GM21423 (cell line): Measurements from ENCODE around the gene SLC25A26.
"Not testable (repeated sequence)": the region's sequence is repeated elsewhere in the genome, so short reads cannot be mapped to it uniquely, and the experiment has no call there.

ENCODE experiments used
- ATAC-seq: cut with Tn5 transposase; IDR thresholded peaks from one replicate; pipeline ENCODE4 v1.9.1; 2021; ENCODE audit warnings: mild to moderate bottlenecking, moderate library complexity; ENCODE audit not compliant: unreplicated experiment

Gene SLC25A26

DNA sequence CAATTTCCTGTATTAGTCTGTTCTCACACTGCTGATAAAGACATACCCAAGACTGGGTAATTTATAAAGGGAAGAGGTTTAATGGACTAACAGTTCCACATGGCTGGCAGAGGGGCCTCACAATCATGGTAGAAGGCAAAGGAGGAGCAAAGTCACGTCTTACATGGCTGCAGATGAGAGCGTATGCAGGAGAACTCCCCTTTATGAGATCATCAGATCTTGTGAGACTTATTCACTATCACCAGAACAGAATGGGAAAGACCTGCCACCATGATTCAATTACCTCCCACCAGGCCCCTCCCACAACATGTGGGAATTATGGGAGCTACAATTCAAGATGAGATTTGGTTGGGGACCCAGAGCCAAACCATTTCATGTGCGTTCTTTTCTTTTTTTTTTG is 5.3 kb downstream of the SLC25A26 start:
- not testable (repeated sequence) for ATAC-seq

GRCh38 chr3:66227051-66227450 is 6.2 kb downstream of the SLC25A26 start:
- ATAC-seq, result no peak

- no peak for ATAC-seq
These were observed 7.1 kb downstream of the SLC25A26 start for GRCh38 chr3:66227915-66228314.

- ATAC-seq, result no peak
These were observed 7.9 kb downstream of the SLC25A26 start for GRCh38 chr3:66228707-66229106.

- no peak for ATAC-seq
These were observed 9.1 kb downstream of the SLC25A26 start for GRCh38 chr3:66229931-66230330.

GRCh38 chr3:66233033-66233432 is 12.2 kb downstream of the SLC25A26 start:
- ATAC-seq, result no peak

GRCh38 chr3:66236281-66236680 is 15.5 kb downstream of the SLC25A26 start:
- ATAC-seq, result no peak

- ATAC-seq, result no peak
These were observed 16.8 kb downstream of the SLC25A26 start for GRCh38 chr3:66237552-66237951.

GRCh38 chr3:66239513-66240123 is 18.8 kb downstream of the SLC25A26 start:
- ATAC-seq, result peak; percentile 91

DNA sequence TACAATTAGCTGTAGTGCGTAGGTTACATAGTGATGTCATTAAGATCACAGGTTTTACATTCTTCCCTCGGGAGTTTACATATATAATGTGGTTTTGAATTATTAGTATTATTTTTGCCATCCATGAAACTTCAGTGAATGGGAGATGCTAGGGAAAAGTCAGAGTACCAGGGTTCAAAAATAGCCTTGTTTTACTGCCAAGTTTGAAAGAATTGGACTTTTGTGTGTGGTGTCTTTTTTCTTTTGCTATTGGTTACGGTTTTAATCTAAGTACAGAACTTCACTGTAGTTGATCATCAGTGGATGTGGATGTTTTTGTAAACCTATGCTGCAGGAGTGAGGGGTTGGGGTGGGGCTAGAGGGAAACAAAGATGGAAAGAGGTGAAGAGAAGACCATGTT is 20.7 kb downstream of the SLC25A26 start:
- ATAC-seq, result no peak

DNA sequence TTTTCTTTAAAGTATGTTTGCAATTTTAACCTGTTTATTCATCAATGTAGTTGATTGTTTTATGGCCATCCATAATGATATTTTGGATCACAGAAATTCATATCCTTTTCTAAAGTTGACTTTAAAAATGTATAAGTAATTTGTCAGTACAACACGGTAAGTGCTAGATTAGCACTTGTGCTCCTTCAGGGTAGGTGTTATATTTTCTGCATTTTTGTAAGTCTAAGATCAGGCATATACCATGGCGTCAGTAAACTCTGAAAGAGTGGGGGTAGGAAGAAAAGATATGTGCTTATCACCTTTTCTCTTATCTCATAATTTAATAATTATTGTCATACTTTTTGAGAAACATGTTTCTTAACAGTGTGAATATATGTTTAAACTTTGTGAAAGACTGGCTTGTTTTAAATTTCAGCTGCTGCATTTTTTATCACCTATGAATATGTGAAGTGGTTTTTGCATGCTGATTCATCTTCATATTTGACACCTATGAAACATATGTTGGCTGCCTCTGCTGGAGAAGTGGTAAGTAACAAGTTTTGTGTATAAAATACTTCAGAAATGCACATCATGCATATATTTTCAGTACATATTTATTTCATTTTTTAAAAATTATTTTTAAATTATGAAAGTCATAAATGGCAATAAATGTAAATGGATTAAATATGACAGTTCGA is 22.1 kb downstream of the SLC25A26 start:
- no peak for ATAC-seq

DNA sequence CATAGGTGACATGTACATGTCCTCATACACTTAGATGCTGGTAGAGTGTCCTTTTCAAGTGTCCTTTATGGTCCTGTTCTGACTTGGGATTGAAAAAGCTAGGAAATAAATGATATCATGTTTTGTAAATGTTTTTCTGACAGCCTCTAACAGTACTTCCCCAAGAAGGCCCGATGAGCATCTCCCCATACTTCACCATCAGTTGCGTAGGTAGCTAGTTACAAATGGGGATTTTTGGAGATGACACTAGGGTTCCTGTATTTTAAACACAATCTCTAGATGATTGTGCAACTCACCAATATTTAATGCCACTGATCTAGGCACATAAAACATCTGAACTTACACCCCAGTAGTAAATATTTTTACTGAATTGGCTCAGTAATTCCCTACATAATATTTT is 27.8 kb downstream of the SLC25A26 start:
- no peak for ATAC-seq

DNA sequence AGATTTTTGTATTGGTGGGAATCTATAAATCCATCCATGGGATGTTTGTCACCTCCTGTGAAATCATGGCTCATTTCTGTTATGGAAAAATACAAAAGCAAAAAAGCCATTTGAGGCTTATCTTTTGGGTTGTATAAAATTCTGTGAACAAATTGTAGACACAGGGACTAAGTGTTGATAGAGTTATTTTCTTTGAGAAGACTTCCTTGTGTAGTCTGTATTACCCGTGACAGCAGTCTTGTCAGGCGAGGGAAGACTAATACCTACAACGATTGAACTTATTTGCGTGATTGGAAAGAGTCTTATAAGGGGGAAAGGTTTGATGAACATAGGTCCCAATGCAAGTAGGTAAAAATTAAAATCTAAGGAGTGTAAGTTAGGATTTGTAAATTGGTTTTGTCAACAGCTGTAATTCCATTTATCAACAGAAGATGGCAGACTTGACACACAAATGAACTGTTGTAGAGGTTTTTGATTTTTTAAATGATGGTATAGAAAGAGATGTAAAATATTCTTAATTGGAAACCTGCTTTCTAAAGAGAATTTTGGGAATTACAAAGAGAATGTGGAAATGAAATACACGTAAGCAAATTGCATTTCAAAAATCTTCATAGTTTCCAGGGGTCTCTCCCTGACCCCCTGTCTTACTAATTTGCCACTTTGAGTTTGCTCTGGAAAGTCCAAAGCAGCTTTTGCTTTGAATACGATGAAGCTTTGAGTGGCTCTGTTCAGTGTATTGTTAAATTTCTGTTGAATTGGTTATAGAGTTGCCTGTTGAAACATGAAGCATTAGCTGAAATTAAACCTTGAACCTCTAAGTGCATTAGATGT is 33.2 kb downstream of the SLC25A26 start:
- no peak for ATAC-seq

DNA sequence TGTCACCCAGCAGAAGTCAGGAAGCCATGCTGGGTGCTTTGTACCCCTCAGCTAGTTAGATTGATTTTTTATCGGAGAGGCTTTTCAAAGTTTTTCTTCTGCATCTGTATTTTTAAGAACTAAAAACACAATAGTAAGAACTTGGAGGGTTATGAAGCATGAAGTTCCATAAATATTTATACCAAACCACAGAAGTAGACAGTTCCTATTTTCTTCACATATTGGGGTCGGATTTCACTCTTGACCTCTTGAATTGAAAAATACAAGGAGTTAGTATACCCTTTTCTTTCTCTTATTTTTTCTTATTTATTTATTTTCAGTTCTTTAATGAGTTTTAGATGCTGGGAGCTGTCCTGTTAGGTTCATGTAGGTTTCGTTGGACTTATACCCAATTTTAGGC is 35.1 kb downstream of the SLC25A26 start:
- no peak for ATAC-seq

- no peak for ATAC-seq
These were observed 36.0 kb downstream of the SLC25A26 start for GRCh38 chr3:66256806-66257205.

GRCh38 chr3:66259566-66260255 is 38.9 kb downstream of the SLC25A26 start:
- ATAC-seq, result no peak

DNA sequence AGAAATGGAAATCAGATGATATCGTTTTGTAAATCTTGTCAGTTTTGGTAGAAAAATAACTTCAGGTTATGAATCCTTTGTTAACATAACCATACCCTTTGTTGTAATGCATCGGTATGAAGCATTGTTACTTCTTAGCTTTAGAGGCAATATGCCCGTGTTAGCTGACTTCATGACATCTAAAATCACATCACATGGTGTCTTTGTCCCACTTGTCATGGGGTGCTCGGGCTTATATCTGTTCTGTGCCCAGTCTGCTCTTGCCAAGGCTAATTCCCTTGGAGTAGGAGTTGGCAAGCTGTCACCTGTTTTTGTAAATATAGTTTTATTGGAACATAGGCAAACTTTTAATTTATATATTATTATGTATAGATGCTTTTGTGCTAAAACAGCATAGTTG is 39.6 kb downstream of the SLC25A26 start:
- ATAC-seq, result no peak

DNA sequence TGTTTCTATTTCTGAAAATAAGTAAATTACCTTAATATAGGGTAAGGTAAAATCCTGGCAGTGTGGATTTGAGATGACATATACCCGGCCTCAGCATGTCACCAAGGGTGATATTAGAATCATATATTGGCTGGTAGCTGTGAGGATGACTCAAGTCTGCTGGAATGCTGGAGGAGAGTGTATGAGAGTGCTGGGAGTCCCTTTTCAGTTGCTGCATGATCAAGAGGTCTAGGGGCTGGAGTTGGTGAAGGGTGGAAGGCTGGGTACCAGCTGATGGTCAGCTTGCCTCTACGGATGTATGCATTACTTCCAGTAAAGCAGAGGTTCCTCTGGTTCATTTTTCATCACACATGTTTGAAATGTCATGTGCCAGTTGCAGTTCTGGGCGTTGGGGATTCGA is 40.6 kb downstream of the SLC25A26 start:
- no peak for ATAC-seq

DNA sequence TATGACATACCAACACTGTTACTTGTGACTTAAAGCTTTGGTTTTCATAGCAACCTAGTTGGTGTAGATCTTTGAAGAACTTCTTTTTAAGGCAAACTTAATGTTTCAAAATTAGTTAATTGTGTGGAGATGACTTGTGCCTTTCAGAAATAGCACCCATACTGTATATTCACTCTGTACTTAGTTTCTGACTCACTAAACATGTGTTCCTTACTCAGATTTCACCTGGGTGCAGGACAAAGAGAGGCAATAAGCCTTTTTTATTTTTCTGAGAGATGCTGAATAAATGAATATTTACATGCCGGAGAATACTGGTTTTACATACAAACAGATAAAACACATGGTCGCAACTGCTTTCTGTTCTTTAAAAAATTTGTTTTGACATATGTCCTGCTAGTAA is 44.8 kb downstream of the SLC25A26 start:
- ATAC-seq, result no peak

DNA sequence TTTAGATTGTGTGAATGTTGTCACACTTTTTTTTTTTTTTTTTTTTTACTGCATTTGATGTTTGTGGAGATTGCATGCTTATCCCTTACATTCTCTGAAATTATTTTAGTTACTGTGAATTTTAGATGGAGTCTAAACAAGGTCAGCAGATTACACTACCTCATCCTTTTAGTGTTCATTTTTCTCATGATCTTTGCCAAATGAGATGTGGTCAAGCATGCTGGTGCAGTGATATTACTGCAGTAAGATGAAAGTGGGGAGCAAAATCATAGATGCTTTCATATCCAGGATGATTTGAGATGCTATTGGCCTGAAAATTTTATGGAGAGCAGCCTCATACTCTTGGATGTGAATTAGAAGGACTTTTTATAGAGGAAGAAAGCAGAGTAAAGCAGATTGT is 45.8 kb downstream of the SLC25A26 start:
- no peak for ATAC-seq

GRCh38 chr3:66267031-66267430 is 46.2 kb downstream of the SLC25A26 start:
- ATAC-seq, result peak; percentile 82
